Endothelial cell of umbilical vein (primary cell): ENCODE results near the gene PTGER3. TPM values are rescaled to one million over a fixed set of nuclear protein-coding genes. Genes with fewer than 3 reads are reported as not detected.

Source experiments
- BruUV-seq: library from RNA; stranded (reverse); fragments of 400-500 nt; replicated peaks from 2 replicates; lab custom pipeline; 2021; lab: Mats Ljungman, UMichigan
- CTCF ChIA-PET: fragments of 300-600, 350-600 bp; sonication (Branson Sonifier 250); formaldehyde crosslinking; loops from one replicate; lab custom pipeline; 2021; ENCODE audit warnings: antibody characterized with exemption, inconsistent platforms; lab: Charles Lee
- POLR2A ChIA-PET: fragments of 300-600, 350-600 bp; sonication (Branson Sonifier 250); formaldehyde crosslinking; loops from one replicate; lab custom pipeline; 2021; ENCODE audit warnings: antibody characterized with exemption, inconsistent platforms; lab: Charles Lee
- DNase-seq: peaks from one replicate; pipeline ENCODE4 v3.0.0-alpha.2; 2011; ENCODE audit warnings: low read depth, low spot score
- FAIRE-seq: peaks from 2 replicates; lab custom pipeline; 2011; peaks lifted over from hg19 to GRCh38; lab: Jason Lieb, UNC
- H2AFZ ChIP-seq: 2 replicates; pipeline ENCODE4 v1.6.0; 2012; ENCODE audit warnings: low read depth, low read length, control low read depth, inconsistent platforms
- H3K27ac ChIP-seq: 2 replicates; pipeline ENCODE4 v1.5.1; 2011; ENCODE audit warnings: low read depth, mild to moderate bottlenecking, control low read depth, low read length, moderate library complexity; ENCODE audit not compliant: insufficient read depth
- H3K27me3 ChIP-seq, 2 experiments: 2 replicates each; pipeline versions ENCODE4 v1.6.0 to v1.6.1; 2011; ENCODE audit warnings: low read length in 2 of 2, mixed read lengths in 1 of 2; ENCODE audit not compliant: control insufficient read depth in 2 of 2, insufficient read depth in 2 of 2
- H3K36me3 ChIP-seq, 2 experiments: 2 replicates in 1 of 2; 3 replicates in 1 of 2; pipeline ENCODE4 v1.5.1; 2011; ENCODE audit warnings: low read length in 2 of 2, mild to moderate bottlenecking in 1 of 2, moderate library complexity in 1 of 2; ENCODE audit not compliant: control insufficient read depth in 2 of 2, insufficient read depth in 2 of 2; ENCODE audit errors: extremely low read depth in 1 of 2
- H3K4me1 ChIP-seq: 3 replicates; pipeline ENCODE4 v1.5.1; 2011; ENCODE audit warnings: mild to moderate bottlenecking, low read length; ENCODE audit not compliant: control insufficient read depth, insufficient read depth; ENCODE audit errors: extremely low read depth
- H3K4me2 ChIP-seq: 2 replicates; pipeline ENCODE4 v1.6.1; 2011; ENCODE audit warnings: low read length, control low read depth, mixed read lengths; ENCODE audit not compliant: insufficient read depth
- H3K4me3 ChIP-seq, 3 experiments: fragments of 200-600 bp in 1 of 3; sonication (generic), shearing (Covaris generic) in 1 of 3; replicated peaks in 1 of 3; 2 replicates each; pipeline ENCODE4 v1.5.1; 2011 to 2016; ENCODE audit warnings: control low read depth in 3 of 3, low read length in 3 of 3, mild to moderate bottlenecking in 2 of 3, inconsistent platforms in 1 of 3, low read depth in 1 of 3, moderate library complexity in 1 of 3; ENCODE audit not compliant: insufficient read depth in 1 of 3
- H3K79me2 ChIP-seq: 2 replicates; pipeline ENCODE4 v1.6.0; 2012; ENCODE audit warnings: low read length, inconsistent platforms; ENCODE audit not compliant: control insufficient read depth, insufficient read depth
- H3K9ac ChIP-seq: replicated peaks from 2 replicates; pipeline ENCODE3; 2011; ENCODE audit warnings: low read length, control low read depth; ENCODE audit not compliant: insufficient read depth; ENCODE audit errors: extremely low read depth
- H3K9me1 ChIP-seq: replicated peaks from 3 replicates; pipeline ENCODE4 v1.6.0; 2011; ENCODE audit warnings: mild to moderate bottlenecking, low read length; ENCODE audit not compliant: control insufficient read depth, insufficient read depth; ENCODE audit errors: extremely low read depth
- H3K9me3 ChIP-seq: replicated peaks from 2 replicates; pipeline ENCODE4 v1.5.1; 2012; ENCODE audit warnings: low read length, inconsistent platforms; ENCODE audit not compliant: control insufficient read depth, insufficient read depth
- H4K20me1 ChIP-seq: replicated peaks from 2 replicates; pipeline ENCODE3; 2011; ENCODE audit warnings: mild to moderate bottlenecking, low read length; ENCODE audit not compliant: control insufficient read depth, insufficient read depth; ENCODE audit errors: extremely low read depth
- CTCF ChIP-seq, 2 donors: IDR thresholded peaks; 1 replicate in 1 of 2; 2 replicates in 1 of 2; pipeline ENCODE4 v1.5.1; 2011; ENCODE audit warnings: low read length in 2 of 2, mild to moderate bottlenecking in 2 of 2, moderate library complexity in 2 of 2, control low read depth in 1 of 2, inconsistent platforms in 1 of 2, low read depth in 1 of 2; ENCODE audit not compliant: insufficient read depth in 1 of 2; ENCODE audit errors: extremely low read depth in 1 of 2
- EZH2 ChIP-seq: IDR thresholded peaks from 2 replicates; pipeline ENCODE4 v1.6.1; 2012; ENCODE audit warnings: borderline replicate concordance, low read depth, mild to moderate bottlenecking, moderate library complexity, low read length, inconsistent platforms; ENCODE audit not compliant: severe bottlenecking
- FOS ChIP-seq: IDR thresholded peaks from 2 replicates; pipeline ENCODE4 v1.6.1; 2011; ENCODE audit warnings: mild to moderate bottlenecking, low read length, moderate library complexity, borderline replicate concordance; ENCODE audit not compliant: insufficient read depth
- GATA2 ChIP-seq: IDR thresholded peaks from 2 replicates; pipeline ENCODE4 v1.7.0; 2011; ENCODE audit warnings: low read depth, mild to moderate bottlenecking, moderate library complexity, mixed read lengths, low read length; ENCODE audit not compliant: insufficient read length, insufficient read depth
- JUN ChIP-seq: IDR thresholded peaks from 2 replicates; pipeline ENCODE4 v1.6.1; 2011; ENCODE audit warnings: borderline replicate concordance, low read depth; ENCODE audit not compliant: insufficient read length, insufficient read depth
- MAX ChIP-seq: IDR thresholded peaks from 2 replicates; pipeline ENCODE4 v1.6.1; 2011; ENCODE audit not compliant: insufficient read depth, insufficient read length
- MYC ChIP-seq: IDR thresholded peaks from one replicate; pipeline ENCODE4 v1.6.1; 2011; ENCODE audit warnings: mild to moderate bottlenecking, low read depth, low read length
- POLR2A ChIP-seq: IDR thresholded peaks from 2 replicates; pipeline ENCODE4 v1.6.1; 2012; ENCODE audit warnings: low read depth, mild to moderate bottlenecking, control low read depth, low read length
- POLR2AphosphoS5 ChIP-seq: IDR thresholded peaks from 2 replicates; pipeline ENCODE4 v1.6.1; 2012; ENCODE audit warnings: low read depth, mild to moderate bottlenecking, control low read depth, low read length, moderate library complexity; ENCODE audit not compliant: insufficient read depth
- dilution Hi-C: fragments of 300-500 bp; cut with MboI; formaldehyde crosslinking; loops from one replicate; pipeline ENCODE4 v1.15.0; 2019; ENCODE audit warnings: low sequenced_read_pairs; ENCODE audit not compliant: extremely low pct_ligation_motif_present
- intact Hi-C: fragments of 100-400 bp; cut with micrococcal nuclease; formaldehyde crosslinking; loops from one replicate; pipeline ENCODE4 v1.10.0; 2022
- polyA plus RNA-seq, 4 experiments: library from polyadenylated mRNA; depleted of rRNA in 3 of 4; stranded (reverse) in 3 of 4; unstranded in 1 of 4; fragments of >200 nt; gene quantifications; 2 replicates each; pipeline versions ENCODE4 v1.2.1 to v1.2.3, GENCODE V29; 2011 to 2012; ENCODE audit warnings: missing spikeins in 1 of 4
- total RNA-seq: library from RNA; stranded (reverse); gene quantifications from 2 replicates; pipeline ENCODE4 v1.2.3, GENCODE V29; 2021

The PTGER3 gene
- total and polyA plus RNA-seq, 2 donors (not counting 3 experiments of a cell fraction or from before 2014, with no cell fraction given): 0.01 TPM; not detected in 1

- Histone ChIP-seq H3K27ac (no peak overlapping the region), H3K36me3 (no peaks in the 10 kb centered on the region), H3K4me1 (peaks cover 4% of the 10 kb centered on the region), H3K27me3 (no peaks in the 10 kb centered on the region), H3K79me2 (no peaks in the 10 kb centered on the region), H3K4me2 (no peak overlapping the region), H2AFZ (no peak overlapping the region), H4K20me1 (no peaks in the 10 kb centered on the region), H3K9me3 (no peaks in the 10 kb centered on the region), H3K9ac (no peak overlapping the region), H3K9me1 (no peaks in the 10 kb centered on the region), H3K4me3 (no peak overlapping the region)
- intact Hi-C loops (no loop called here), dilution Hi-C loops (no loop called here)
- CTCF ChIA-PET: no interaction called here
- FAIRE-seq: no peak
- no TSS peak for BruUV-seq
- POLR2A ChIA-PET: no interaction called here
- TF ChIP-seq CTCF (IDR thresholded peaks at IDR 0.05; ENCODE audit: extremely low read depth in 1 of 2, insufficient read depth in 1 of 2, low read depth in 1 of 2, low read length in 2 of 2) (no peak), POLR2AphosphoS5 (no peak), GATA2 (peak; percentile 13), FOS (peak; percentile 64), EZH2 (no peak)
- peak; percentile 5 for DNase-seq
Observed at GRCh38 chr1:71086331-71086730, 38.7 kb upstream of the PTGER3 start.

GRCh38 chr1:71083271-71083670 lies 35.7 kb upstream of the PTGER3 start:
- DNase-seq (no peak), FAIRE-seq (no peak)
- ChIA-PET POLR2A (no interaction called here), CTCF (no interaction called here)
- Histone ChIP-seq H4K20me1 (no peaks in the 10 kb centered on the region), H3K9ac (no peak overlapping the region), H3K79me2 (peaks cover 26% of the 10 kb centered on the region), H3K9me1 (no peaks in the 10 kb centered on the region), H3K4me3 (no peak overlapping the region), H3K36me3 (no peaks in the 10 kb centered on the region), H3K4me1 (peaks cover 18% of the 10 kb centered on the region), H3K27ac (no peak overlapping the region), H3K9me3 (no peaks in the 10 kb centered on the region), H3K27me3 (no peaks in the 10 kb centered on the region), H3K4me2 (no peak overlapping the region), H2AFZ (no peak overlapping the region)
- no peak for TF ChIP-seq POLR2A
- TF ChIP-seq MAX: no peak
- TF ChIP-seq MYC: no peak
- no peak for TF ChIP-seq FOS
- TF ChIP-seq JUN: no peak
- no peak for TF ChIP-seq POLR2AphosphoS5
- no peak for TF ChIP-seq GATA2
- TF ChIP-seq CTCF (IDR thresholded peaks at IDR 0.05; ENCODE audit: extremely low read depth in 1 of 2, insufficient read depth in 1 of 2, low read depth in 1 of 2, low read length in 2 of 2): no peak
- TF ChIP-seq EZH2: no peak
- intact Hi-C loops (no loop called here), dilution Hi-C loops (no loop called here)
- BruUV-seq: no TSS peak
